Lower leg skin (tissue), 3 donors: ENCODE measurements around the gene SCNN1B.

Experiments
- CTCF ChIP-seq, 3 donors: fragments of 450-650 bp; IDR thresholded peaks; one replicate each; pipeline ENCODE4 v1.5.1; 2016; ENCODE audit warnings: antibody characterized with exemption in 3 of 3, mild to moderate bottlenecking in 3 of 3, moderate library complexity in 2 of 3
- POLR2A ChIP-seq, 2 donors: fragments of 450-650 bp; IDR thresholded peaks; one replicate each; pipeline ENCODE4 v1.6.1; 2016 to 2017; ENCODE audit warnings: antibody characterized with exemption in 2 of 2, mild to moderate bottlenecking in 1 of 2, moderate library complexity in 1 of 2

GRCh38 chr16:23383881-23384280 is 81.8 kb downstream of the SCNN1B start:
- TF ChIP-seq CTCF (IDR thresholded peaks at IDR 0.05) = no peak
- no peak for TF ChIP-seq POLR2A (IDR thresholded peaks at IDR 0.05)
